Activated T-helper 1 cell treated with anti-CD3 and anti-CD28 coated beads, Interleukin-2, amount 50 U/mL, for 16 hours (primary cell): ENCODE data around the gene IL22.
A peak's percentile ranks its signal among the peaks of the same experiment; 100 is the strongest.

Experiments used
- DNase-seq, 2 donors: peaks; one replicate each; pipeline ENCODE4 v3.0.0-alpha.2; 2020; ENCODE audit warnings: low read depth in 1 of 2, low spot score in 1 of 2

Gene IL22

GRCh38 chr12:68253504-68253903 lies at the start of gene IL22:
Gene IL22, minus strand, starts transcription at chr12:68253604. Its CDS starts 156 bp downstream, at chr12:68253448.
- no peak for DNase-seq

- DNase-seq = no peak
Measured at GRCh38 chr12:68297929-68298328, 44.5 kb upstream of the IL22 start.

GRCh38 chr12:68294251-68294650 lies 40.8 kb upstream of the IL22 start:
- DNase-seq = no peak

- DNase-seq = no peak
Measured at GRCh38 chr12:68293347-68293746, 39.9 kb upstream of the IL22 start.

- DNase-seq = no peak
Measured at GRCh38 chr12:68292151-68292943, 38.9 kb upstream of the IL22 start.

- no peak for DNase-seq
Measured at GRCh38 chr12:68291396-68292036, 38.1 kb upstream of the IL22 start.

GRCh38 chr12:68290126-68290525 lies 36.7 kb upstream of the IL22 start:
- DNase-seq = peak in 1 of 2 donors; percentile 9

GRCh38 chr12:68287106-68287505 lies 33.7 kb upstream of the IL22 start:
- DNase-seq = no peak

GRCh38 chr12:68286396-68286795 lies 33.0 kb upstream of the IL22 start:
- no peak for DNase-seq

- no peak for DNase-seq
Measured at GRCh38 chr12:68285541-68285940, 32.1 kb upstream of the IL22 start.

- DNase-seq = no peak
Measured at GRCh38 chr12:68281322-68282077, 28.1 kb upstream of the IL22 start.

GRCh38 chr12:68280240-68280639 lies 26.8 kb upstream of the IL22 start:
- DNase-seq = no peak

GRCh38 chr12:68279227-68280054 lies 26.0 kb upstream of the IL22 start:
- DNase-seq = no peak

GRCh38 chr12:68276402-68276930 lies 23.1 kb upstream of the IL22 start:
- DNase-seq = no peak

GRCh38 chr12:68272732-68273131 lies 19.3 kb upstream of the IL22 start:
- no peak for DNase-seq

GRCh38 chr12:68271346-68271745 lies 17.9 kb upstream of the IL22 start:
- no peak for DNase-seq

- no peak for DNase-seq
Measured at GRCh38 chr12:68270358-68270757, 17.0 kb upstream of the IL22 start.

- DNase-seq = no peak
Measured at GRCh38 chr12:68269779-68270178, 16.4 kb upstream of the IL22 start.

GRCh38 chr12:68268967-68269366 lies 15.6 kb upstream of the IL22 start:
- no peak for DNase-seq

- DNase-seq = no peak
Measured at GRCh38 chr12:68267892-68268396, 14.5 kb upstream of the IL22 start.

GRCh38 chr12:68264857-68265256 lies 11.5 kb upstream of the IL22 start:
- DNase-seq = no peak
